Nucleus accumbens (tissue), 56 donors: ENCODE data around the gene TBX4.
A peak's percentile ranks its signal among the peaks of the same experiment; 100 is the strongest.

Experiments used
- DNase-seq, 56 donors: peaks; one replicate each; lab custom pipeline; 2025; lab: John Stamatoyannopoulos, UW

Gene TBX4

GRCh38 chr17:61450641-61451537 is 1.3 kb upstream of the TBX4 start:
- DNase-seq = no peak

GRCh38 chr17:61451538-61452300 is 503 bp upstream of the TBX4 start:
- peak in 1 of 56 donors; percentile 3 for DNase-seq

GRCh38 chr17:61453566-61454380 is 1.6 kb downstream of the TBX4 start:
- no peak for DNase-seq

- DNase-seq = no peak
These were observed 2.4 kb downstream of the TBX4 start for GRCh38 chr17:61454381-61455323.

GRCh38 chr17:61455324-61456060 is 3.3 kb downstream of the TBX4 start:
- DNase-seq = no peak

- no peak for DNase-seq
These were observed 3.9 kb downstream of the TBX4 start for GRCh38 chr17:61456061-61456681.

GRCh38 chr17:61456688-61457225 is 4.5 kb downstream of the TBX4 start:
- DNase-seq = no peak

- DNase-seq = no peak
These were observed 5.2 kb downstream of the TBX4 start for GRCh38 chr17:61457226-61457983.

GRCh38 chr17:61458000-61458399 is 5.8 kb downstream of the TBX4 start:
- DNase-seq = no peak

GRCh38 chr17:61458421-61459141 is 6.4 kb downstream of the TBX4 start:
- DNase-seq = no peak

GRCh38 chr17:61459142-61459809 is 7.1 kb downstream of the TBX4 start:
- DNase-seq = no peak

- DNase-seq = no peak
These were observed 7.9 kb downstream of the TBX4 start for GRCh38 chr17:61459939-61460718.

- no peak for DNase-seq
These were observed 8.8 kb downstream of the TBX4 start for GRCh38 chr17:61460796-61461585.

GRCh38 chr17:61461586-61461966 is 9.4 kb downstream of the TBX4 start:
- DNase-seq = no peak
